NOMO-1 treated with DMSO at 0.1 percent for 48 hours (cell line): ENCODE results near the gene PLET1.

Source experiments
- DNase-seq: peaks from one replicate; lab custom pipeline; 2025; ENCODE audit not compliant: unreplicated experiment; lab: John Stamatoyannopoulos, UW

The PLET1 gene

GRCh38 chr11:112247201-112247600 lies 13.5 kb downstream of the PLET1 start:
- DNase-seq = no peak

- no peak for DNase-seq
Measured at GRCh38 chr11:112241486-112241885, 19.2 kb downstream of the PLET1 start.

- DNase-seq = no peak
Measured at GRCh38 chr11:112238041-112238440, 22.6 kb downstream of the PLET1 start.

- no peak for DNase-seq
Measured at GRCh38 chr11:112237451-112237850, 23.2 kb downstream of the PLET1 start.

GRCh38 chr11:112235750-112236390 lies 24.8 kb downstream of the PLET1 start:
- DNase-seq = no peak

GRCh38 chr11:112231952-112232351 lies 28.7 kb downstream of the PLET1 start:
- DNase-seq = no peak

- DNase-seq = no peak
Measured at GRCh38 chr11:112229746-112230433, 30.8 kb downstream of the PLET1 start.

- DNase-seq = no peak
Measured at GRCh38 chr11:112229159-112229558, 31.5 kb downstream of the PLET1 start.

- no peak for DNase-seq
Measured at GRCh38 chr11:112228706-112229105, 32.0 kb downstream of the PLET1 start.

- DNase-seq = no peak
Measured at GRCh38 chr11:112227471-112227870, 33.2 kb downstream of the PLET1 start.

- no peak for DNase-seq
Measured at GRCh38 chr11:112226831-112227401, 33.7 kb downstream of the PLET1 start.

- peak; percentile 85 for DNase-seq
Measured at GRCh38 chr11:112226062-112226830, 34.4 kb downstream of the PLET1 start, which contains the start of gene PTS. Gene PTS (plus strand): TSS chr11:112226428. CDS start chr11:112226444, 16 bp downstream.

GRCh38 chr11:112225753-112226061 lies 35.0 kb downstream of the PLET1 start:
- no peak for DNase-seq

- no peak for DNase-seq
Measured at GRCh38 chr11:112223754-112224532, 36.7 kb downstream of the PLET1 start.

- DNase-seq = no peak
Measured at GRCh38 chr11:112223121-112223520, 37.5 kb downstream of the PLET1 start.

GRCh38 chr11:112222303-112222702 lies 38.4 kb downstream of the PLET1 start:
- DNase-seq = peak; percentile 42

GRCh38 chr11:112221274-112221835 lies 39.3 kb downstream of the PLET1 start:
- DNase-seq = no peak

GRCh38 chr11:112219476-112220232 lies 41.0 kb downstream of the PLET1 start:
- DNase-seq = peak; percentile 78

GRCh38 chr11:112216561-112217105 lies 44.0 kb downstream of the PLET1 start:
- no peak for DNase-seq

GRCh38 chr11:112215621-112216020 lies 45.0 kb downstream of the PLET1 start:
- DNase-seq = no peak
